Mammary epithelial cell (primary cell): Measurements from ENCODE around the gene RIC8A.

Experiments
- EZH2 ChIP-seq: IDR thresholded peaks from 2 replicates; pipeline ENCODE4 v1.6.1; 2012; ENCODE audit warnings: low read length, inconsistent platforms, borderline replicate concordance
- TF ChIP-seq, protein P1 (sequence below), 2 donors: IDR thresholded peaks in 1 of 2; conservative IDR thresholded peaks in 1 of 2; 2 replicates each; pipeline ENCODE4 v1.5.1; 2011 to 2012; ENCODE audit warnings: inconsistent platforms in 2 of 2, low read length in 2 of 2, mild to moderate bottlenecking in 2 of 2, control low read depth in 1 of 2, low read depth in 1 of 2; ENCODE audit not compliant: insufficient read depth in 1 of 2; ENCODE audit errors: extremely low read depth in 1 of 2

DNA sequence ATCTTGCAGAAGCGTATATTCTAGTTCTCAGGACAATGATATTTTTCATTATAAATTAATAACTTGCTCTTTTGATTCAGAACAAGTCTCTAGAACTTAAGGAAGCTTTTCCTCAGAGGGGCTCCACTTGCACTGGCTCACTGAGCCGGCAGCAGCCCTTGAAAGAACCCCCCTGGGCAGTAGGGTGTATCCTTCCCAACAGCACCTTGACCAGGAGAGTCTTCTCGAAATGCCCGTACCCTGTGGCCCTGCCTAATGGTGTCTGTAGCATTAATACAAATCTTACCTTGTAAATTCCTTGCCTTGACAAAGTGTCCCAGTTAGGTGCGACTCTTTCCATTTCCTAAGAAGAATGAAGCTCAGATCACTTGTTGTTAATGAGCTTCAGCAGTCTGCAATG is 42.8 kb downstream of the RIC8A start:
- TF ChIP-seq, protein P1, sequence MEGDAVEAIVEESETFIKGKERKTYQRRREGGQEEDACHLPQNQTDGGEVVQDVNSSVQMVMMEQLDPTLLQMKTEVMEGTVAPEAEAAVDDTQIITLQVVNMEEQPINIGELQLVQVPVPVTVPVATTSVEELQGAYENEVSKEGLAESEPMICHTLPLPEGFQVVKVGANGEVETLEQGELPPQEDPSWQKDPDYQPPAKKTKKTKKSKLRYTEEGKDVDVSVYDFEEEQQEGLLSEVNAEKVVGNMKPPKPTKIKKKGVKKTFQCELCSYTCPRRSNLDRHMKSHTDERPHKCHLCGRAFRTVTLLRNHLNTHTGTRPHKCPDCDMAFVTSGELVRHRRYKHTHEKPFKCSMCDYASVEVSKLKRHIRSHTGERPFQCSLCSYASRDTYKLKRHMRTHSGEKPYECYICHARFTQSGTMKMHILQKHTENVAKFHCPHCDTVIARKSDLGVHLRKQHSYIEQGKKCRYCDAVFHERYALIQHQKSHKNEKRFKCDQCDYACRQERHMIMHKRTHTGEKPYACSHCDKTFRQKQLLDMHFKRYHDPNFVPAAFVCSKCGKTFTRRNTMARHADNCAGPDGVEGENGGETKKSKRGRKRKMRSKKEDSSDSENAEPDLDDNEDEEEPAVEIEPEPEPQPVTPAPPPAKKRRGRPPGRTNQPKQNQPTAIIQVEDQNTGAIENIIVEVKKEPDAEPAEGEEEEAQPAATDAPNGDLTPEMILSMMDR (conservative IDR thresholded peaks at IDR 0.05 in 1 of 2, IDR thresholded peaks at IDR 0.05 in 1 of 2; ENCODE audit: extremely low read depth in 1 of 2, insufficient read depth in 1 of 2, low read depth in 1 of 2, low read length in 2 of 2) = no peak
- no peak for TF ChIP-seq EZH2
